ENCODE results near the gene KCTD17.

The KCTD17 gene

DNA sequence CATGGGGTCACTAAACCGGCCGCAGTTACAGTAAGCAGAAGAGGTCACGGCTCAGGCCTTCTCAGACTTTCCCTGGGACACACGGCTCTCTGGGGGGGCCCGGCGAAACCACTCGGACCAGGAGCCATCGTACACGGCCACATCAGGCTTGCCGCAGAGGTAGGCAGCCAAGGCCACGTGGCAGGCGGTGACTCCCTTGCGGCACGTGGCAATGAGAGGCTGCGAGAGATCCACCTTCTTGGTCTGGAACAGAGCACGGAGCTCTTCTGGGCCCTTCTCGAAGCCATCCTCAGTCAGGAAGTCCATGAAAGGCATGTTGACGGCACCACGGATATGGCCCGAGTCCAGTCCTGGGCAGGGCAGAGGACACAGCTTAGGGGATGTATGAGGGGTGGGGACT is 40.6 kb upstream of the KCTD17 start:
- Histone ChIP-seq H3K27me3 (ENCODE audit: insufficient read depth, poor library complexity, severe bottlenecking) (no peaks in the 10 kb centered on the region), H3K4me3 (replicated peaks; ENCODE audit: insufficient read depth, low read length) (no peak overlapping the region), H3K27ac (replicated peaks) (no peak overlapping the region)
- no peak for DNase-seq (ENCODE audit: low read depth in 1 of 2, low spot score in 1 of 2)
- no peak for TF ChIP-seq GABPA (IDR thresholded peaks at IDR 0.05; ENCODE audit: low read depth)
- TF ChIP-seq, protein P1, sequence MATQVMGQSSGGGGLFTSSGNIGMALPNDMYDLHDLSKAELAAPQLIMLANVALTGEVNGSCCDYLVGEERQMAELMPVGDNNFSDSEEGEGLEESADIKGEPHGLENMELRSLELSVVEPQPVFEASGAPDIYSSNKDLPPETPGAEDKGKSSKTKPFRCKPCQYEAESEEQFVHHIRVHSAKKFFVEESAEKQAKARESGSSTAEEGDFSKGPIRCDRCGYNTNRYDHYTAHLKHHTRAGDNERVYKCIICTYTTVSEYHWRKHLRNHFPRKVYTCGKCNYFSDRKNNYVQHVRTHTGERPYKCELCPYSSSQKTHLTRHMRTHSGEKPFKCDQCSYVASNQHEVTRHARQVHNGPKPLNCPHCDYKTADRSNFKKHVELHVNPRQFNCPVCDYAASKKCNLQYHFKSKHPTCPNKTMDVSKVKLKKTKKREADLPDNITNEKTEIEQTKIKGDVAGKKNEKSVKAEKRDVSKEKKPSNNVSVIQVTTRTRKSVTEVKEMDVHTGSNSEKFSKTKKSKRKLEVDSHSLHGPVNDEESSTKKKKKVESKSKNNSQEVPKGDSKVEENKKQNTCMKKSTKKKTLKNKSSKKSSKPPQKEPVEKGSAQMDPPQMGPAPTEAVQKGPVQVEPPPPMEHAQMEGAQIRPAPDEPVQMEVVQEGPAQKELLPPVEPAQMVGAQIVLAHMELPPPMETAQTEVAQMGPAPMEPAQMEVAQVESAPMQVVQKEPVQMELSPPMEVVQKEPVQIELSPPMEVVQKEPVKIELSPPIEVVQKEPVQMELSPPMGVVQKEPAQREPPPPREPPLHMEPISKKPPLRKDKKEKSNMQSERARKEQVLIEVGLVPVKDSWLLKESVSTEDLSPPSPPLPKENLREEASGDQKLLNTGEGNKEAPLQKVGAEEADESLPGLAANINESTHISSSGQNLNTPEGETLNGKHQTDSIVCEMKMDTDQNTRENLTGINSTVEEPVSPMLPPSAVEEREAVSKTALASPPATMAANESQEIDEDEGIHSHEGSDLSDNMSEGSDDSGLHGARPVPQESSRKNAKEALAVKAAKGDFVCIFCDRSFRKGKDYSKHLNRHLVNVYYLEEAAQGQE (IDR thresholded peaks at IDR 0.05; ENCODE audit: insufficient replicate concordance, low read depth): no peak
- TF ChIP-seq, protein P2, sequence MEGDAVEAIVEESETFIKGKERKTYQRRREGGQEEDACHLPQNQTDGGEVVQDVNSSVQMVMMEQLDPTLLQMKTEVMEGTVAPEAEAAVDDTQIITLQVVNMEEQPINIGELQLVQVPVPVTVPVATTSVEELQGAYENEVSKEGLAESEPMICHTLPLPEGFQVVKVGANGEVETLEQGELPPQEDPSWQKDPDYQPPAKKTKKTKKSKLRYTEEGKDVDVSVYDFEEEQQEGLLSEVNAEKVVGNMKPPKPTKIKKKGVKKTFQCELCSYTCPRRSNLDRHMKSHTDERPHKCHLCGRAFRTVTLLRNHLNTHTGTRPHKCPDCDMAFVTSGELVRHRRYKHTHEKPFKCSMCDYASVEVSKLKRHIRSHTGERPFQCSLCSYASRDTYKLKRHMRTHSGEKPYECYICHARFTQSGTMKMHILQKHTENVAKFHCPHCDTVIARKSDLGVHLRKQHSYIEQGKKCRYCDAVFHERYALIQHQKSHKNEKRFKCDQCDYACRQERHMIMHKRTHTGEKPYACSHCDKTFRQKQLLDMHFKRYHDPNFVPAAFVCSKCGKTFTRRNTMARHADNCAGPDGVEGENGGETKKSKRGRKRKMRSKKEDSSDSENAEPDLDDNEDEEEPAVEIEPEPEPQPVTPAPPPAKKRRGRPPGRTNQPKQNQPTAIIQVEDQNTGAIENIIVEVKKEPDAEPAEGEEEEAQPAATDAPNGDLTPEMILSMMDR (IDR thresholded peaks at IDR 0.05; ENCODE audit: insufficient read depth, low read length): no peak
- no peak for TF ChIP-seq POLR2AphosphoS5 (IDR thresholded peaks at IDR 0.05; ENCODE audit: low read depth)
- TF ChIP-seq SPI1 (IDR thresholded peaks at IDR 0.05; ENCODE audit: borderline replicate concordance, low read depth): no peak

DNA sequence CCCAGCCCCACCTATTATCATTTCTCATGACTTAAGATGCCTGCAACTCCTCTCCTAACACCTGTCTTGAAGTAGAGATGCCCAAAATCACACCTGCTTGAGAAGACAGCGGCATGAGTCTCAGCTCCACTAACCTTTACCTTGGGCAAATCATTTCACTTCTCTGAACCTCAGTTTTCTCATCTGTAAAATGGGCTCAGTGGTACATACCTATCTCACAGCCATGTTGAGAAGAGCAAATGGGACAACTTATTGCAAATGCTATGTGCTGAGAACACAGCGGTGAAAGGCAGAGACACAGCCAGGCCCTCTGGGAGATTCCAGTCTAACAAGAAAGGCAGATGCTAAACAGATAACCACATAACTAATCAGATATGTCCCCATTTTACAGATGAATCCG is 40.1 kb upstream of the KCTD17 start:
- no peak overlapping the region for H3K27ac ChIP-seq (replicated peaks)
- TF ChIP-seq, protein P2 (IDR thresholded peaks at IDR 0.05; ENCODE audit: insufficient read depth, low read length): no peak
- TF ChIP-seq, protein P1 (IDR thresholded peaks at IDR 0.05; ENCODE audit: insufficient replicate concordance, low read depth): no peak
- TF ChIP-seq SPI1 (IDR thresholded peaks at IDR 0.05; ENCODE audit: borderline replicate concordance, low read depth): no peak
- TF ChIP-seq GABPA (IDR thresholded peaks at IDR 0.05; ENCODE audit: low read depth): no peak
- 0 out of 2 replicates have a peak, but pooled peaks have one; percentile 24 for TF ChIP-seq POLR2AphosphoS5 (IDR thresholded peaks at IDR 0.05; ENCODE audit: low read depth)

DNA sequence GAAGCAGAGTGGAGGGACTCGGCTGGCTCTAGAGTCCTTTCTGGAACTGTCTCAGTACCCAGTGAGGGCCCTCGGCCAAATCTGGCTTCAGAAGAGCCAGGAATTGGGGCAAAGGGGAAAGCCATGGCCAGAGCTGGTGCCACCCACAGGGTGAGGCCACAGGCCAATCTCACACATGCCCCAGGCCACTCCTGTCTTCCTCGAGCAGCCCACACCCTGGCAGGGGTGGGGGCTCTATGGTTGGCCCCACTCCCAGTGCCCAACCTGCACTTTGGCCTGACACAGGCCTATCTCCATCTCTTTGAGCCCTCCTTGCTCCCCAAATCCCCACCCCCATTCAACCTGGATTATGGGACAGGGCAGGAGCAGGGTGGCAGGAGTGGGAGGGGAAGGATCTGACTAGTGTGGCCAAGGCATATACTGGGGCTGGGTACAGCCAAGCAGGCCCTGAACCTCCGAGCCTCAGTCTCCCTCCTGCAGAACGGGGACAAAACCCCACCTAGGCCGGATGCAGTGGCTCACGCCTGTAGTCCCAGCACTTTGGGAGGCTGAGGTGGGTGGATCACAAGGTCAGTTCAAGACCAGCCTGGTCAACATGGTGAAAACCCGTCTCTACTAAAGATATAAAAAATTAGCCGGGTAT is 39.2 kb upstream of the KCTD17 start:
- no peak overlapping the region for H3K27ac ChIP-seq (replicated peaks)
- H3K4me3 ChIP-seq (replicated peaks; ENCODE audit: insufficient read depth, low read length): no peak overlapping the region
- TF ChIP-seq, protein P1 (IDR thresholded peaks at IDR 0.05; ENCODE audit: insufficient replicate concordance, low read depth): no peak
- TF ChIP-seq POLR2AphosphoS5 (IDR thresholded peaks at IDR 0.05; ENCODE audit: low read depth): no peak
- TF ChIP-seq GABPA (IDR thresholded peaks at IDR 0.05; ENCODE audit: low read depth): no peak
- TF ChIP-seq, protein P2 (IDR thresholded peaks at IDR 0.05; ENCODE audit: insufficient read depth, low read length): no peak
- TF ChIP-seq SPI1 (IDR thresholded peaks at IDR 0.05; ENCODE audit: borderline replicate concordance, low read depth): no peak
- DNase-seq (ENCODE audit: low read depth in 1 of 2, low spot score in 1 of 2): no peak
- no peaks in the 10 kb centered on the region for H3K27me3 ChIP-seq (ENCODE audit: insufficient read depth, poor library complexity, severe bottlenecking)

More for the DNA sequence above, 40.1 kb upstream of the KCTD17 start:
- H3K27me3 ChIP-seq (ENCODE audit: insufficient read depth, poor library complexity, severe bottlenecking): no peaks in the 10 kb centered on the region
- no peak overlapping the region for H3K4me3 ChIP-seq (replicated peaks; ENCODE audit: insufficient read depth, low read length)
- no peak for DNase-seq (ENCODE audit: low read depth in 1 of 2, low spot score in 1 of 2)

Data from HL-60 (cell line).